Measurements from ENCODE around the gene PLEKHA1. TPM values are rescaled to one million over a fixed set of nuclear protein-coding genes. Genes with fewer than 3 reads are reported as not detected.

PLEKHA1 gene
- 18.1 TPM for polyA plus RNA-seq (2012; ENCODE audit: insufficient read depth, insufficient read length)

- peak; percentile 88 for DNase-seq (ENCODE audit: low read depth, low spot score)
- H3K4me3 ChIP-seq (ENCODE audit: low read length), result peak within 1 kb of the TSS; percentile 81
Measured at GRCh38 chr10:122374237-122374858, at the start of gene PLEKHA1. Gene PLEKHA1 (plus strand): TSS chr10:122374708. CDS start chr10:122393201, 18,493 bp downstream.

DNA sequence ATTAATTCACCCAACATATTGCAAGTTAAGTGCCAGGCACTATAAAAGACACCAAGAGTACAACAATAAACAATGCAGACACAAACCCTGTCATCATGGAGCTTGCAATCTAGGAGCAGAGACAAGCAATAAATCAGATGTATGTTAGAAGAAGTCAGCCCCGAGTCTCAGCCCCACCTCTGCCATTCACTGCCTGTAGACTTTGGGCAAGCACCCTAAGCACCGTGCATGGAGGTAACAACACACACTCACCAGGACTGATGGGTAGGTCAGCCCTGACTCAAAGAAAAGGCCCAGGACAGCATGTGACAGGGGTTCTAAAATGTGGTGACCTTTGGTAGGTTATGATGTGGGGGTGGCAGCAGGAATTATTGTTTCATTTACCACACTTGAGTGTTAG lies 49.3 kb upstream of the PLEKHA1 start:
- DNase-seq (ENCODE audit: low read depth, low spot score), result no peak
- H3K4me3 ChIP-seq (ENCODE audit: low read length), result no peak overlapping the region

DNA sequence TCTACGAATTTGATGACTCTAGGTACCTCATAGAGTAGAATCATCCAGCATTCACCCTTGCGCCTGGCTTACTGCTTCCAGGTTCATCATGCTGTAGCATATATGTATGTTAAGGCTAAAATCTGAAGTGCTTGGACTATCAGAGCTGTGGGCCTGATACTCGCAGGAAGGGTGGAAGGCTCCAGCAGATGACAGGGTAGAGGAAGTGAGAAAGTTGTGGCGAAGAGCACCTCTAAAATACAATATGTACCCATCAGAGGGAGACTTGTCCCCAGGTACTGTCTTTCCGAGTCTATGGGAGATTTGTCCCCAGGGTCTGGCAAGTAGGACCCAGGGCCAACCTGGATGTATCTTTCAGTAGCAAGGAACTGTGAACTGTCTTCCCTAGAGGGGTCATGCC lies 48.1 kb upstream of the PLEKHA1 start:
- no peak for DNase-seq (ENCODE audit: low read depth, low spot score)
- H3K4me3 ChIP-seq (ENCODE audit: low read length), result no peak overlapping the region

DNA sequence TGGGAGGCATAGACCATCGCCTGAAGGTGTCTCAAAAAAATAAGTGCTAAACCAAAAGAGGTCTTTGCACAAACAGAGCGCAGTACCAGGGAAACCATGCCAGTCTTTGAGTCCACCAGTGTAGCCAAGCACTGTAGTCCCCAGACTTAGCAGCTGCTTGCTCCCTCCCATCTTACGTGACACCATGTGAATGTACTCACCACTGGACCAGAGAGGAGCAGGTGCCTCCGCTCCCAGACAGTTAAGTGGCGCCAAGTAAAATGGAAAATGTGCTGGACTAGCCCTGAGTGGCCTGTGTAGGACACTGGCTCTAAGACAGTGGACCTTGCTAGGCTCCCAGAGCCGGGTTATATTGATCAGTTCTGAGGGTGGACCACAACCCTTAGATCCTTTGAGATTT lies 47.7 kb upstream of the PLEKHA1 start:
- DNase-seq (ENCODE audit: low read depth, low spot score), result no peak
- H3K4me3 ChIP-seq (ENCODE audit: low read length), result no peak overlapping the region

GRCh38 chr10:122327237-122328206 lies 47.0 kb upstream of the PLEKHA1 start:
- DNase-seq (ENCODE audit: low read depth, low spot score), result no peak

DNA sequence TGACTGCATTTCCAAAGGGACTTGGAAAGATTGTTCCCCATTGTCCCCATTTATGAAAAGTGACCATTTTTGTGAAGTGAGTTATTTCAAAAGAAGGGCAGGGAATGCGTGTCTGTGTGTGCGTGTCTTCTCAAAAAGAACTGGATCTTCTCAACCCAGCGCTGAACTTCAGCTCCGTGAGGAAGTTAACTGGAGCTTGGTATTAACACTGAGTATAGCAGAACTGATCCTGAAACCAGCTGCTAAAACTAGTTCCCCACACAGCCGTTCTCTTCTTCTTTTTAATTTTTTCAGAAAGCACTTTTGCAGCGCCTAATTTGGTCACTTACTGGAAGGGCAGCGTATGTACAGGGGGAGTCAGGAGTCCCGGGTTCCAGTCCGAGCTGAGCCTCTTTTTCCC lies 45.8 kb upstream of the PLEKHA1 start:
- no peak for DNase-seq (ENCODE audit: low read depth, low spot score)

More at GRCh38 chr10:122327237-122328206, 47.0 kb upstream of the PLEKHA1 start:
- H3K4me3 ChIP-seq (ENCODE audit: low read length), result no peak overlapping the region

DNA sequence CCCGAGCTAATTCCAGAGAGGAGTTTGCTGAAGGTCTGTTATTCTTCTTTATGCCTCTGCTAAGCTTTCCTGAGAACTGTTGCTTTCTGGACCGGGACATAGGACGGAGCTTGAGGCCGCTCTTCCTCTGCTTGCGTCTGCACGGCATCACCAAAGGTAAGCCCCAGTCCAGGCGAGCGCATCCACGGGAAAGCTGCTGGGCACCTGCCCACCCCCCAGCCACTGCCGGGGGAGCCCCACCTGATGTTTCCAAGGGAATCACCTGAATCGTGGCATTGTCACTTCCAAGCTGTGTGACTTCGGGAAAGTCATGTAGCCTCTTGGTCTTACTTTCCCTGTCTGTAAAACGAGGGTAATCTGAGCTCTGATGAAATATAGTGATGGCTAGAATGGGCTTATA lies 45.1 kb upstream of the PLEKHA1 start:
- no peak overlapping the region for H3K4me3 ChIP-seq (ENCODE audit: low read length)
- no peak for DNase-seq (ENCODE audit: low read depth, low spot score)

More for the DNA sequence above, 45.8 kb upstream of the PLEKHA1 start:
- H3K4me3 ChIP-seq (ENCODE audit: low read length), result no peak overlapping the region

- DNase-seq (ENCODE audit: low read depth, low spot score), result no peak
- H3K4me3 ChIP-seq (ENCODE audit: low read length), result no peak overlapping the region
Measured at GRCh38 chr10:122331100-122331499, 43.4 kb upstream of the PLEKHA1 start.

DNA sequence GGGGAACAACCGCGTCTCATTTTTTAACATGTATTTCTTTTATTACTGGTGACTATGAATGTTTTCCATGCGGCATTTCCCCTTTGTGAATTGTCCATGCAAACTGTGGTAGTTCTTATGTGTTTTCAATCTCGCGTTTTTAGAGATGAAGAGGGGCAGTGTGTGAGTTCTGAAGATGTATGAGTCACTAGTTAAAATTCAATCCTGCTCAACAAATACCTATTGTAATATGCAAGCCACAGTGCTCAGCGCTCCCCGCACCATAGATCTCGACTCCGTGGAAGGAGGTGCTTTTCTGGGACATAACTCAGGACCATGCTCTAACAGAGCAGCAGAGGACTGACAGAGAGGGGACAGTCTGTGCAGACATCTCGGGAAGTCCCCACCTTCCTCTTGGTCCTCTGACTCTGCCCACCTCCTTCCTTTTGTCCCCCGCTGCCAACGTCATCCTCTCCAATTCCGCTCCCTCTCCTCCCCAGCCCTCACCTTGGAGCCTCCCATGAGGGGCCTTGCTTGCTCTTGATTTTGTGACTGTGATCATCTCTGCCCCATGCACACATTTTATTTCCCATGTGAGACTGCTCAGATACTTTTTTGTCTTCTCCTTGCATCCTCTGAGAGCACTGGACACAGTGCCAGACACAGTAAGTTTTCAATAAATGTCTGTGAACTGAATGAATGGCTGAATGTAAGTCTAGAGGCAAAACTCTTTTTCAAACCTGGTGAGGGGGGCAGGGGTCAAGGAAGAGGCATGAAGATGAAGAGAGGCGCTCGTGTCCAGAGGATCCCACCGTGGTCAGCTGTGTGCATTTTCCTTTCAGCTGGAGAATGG lies 42.7 kb upstream of the PLEKHA1 start:
- DNase-seq (ENCODE audit: low read depth, low spot score), result no peak
- H3K4me3 ChIP-seq (ENCODE audit: low read length), result no peak overlapping the region

GRCh38 chr10:122333037-122333436 lies 41.5 kb upstream of the PLEKHA1 start:
- no peak for DNase-seq (ENCODE audit: low read depth, low spot score)
- H3K4me3 ChIP-seq (ENCODE audit: low read length), result no peak overlapping the region

DNA sequence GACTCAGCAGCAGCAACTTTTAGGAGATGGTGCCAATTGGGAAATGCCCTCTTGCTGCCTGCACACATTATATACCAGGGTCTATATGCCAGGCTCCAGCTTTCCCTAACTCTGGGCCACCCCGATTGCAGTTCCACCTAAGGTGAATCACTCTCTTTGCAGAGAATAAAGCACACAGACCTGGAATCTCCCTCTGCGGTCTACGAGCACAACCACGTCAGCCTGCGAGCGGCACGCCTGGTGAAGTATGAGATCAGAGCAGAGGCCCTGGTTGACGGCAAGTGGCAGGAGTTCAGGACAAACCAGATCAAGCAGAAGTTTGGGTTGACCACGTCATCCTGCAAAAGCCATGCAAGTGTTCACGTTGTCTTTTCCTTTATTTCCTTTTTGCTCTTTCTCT lies 38.2 kb upstream of the PLEKHA1 start:
- DNase-seq (ENCODE audit: low read depth, low spot score), result no peak
- H3K4me3 ChIP-seq (ENCODE audit: low read length), result no peak overlapping the region

DNA sequence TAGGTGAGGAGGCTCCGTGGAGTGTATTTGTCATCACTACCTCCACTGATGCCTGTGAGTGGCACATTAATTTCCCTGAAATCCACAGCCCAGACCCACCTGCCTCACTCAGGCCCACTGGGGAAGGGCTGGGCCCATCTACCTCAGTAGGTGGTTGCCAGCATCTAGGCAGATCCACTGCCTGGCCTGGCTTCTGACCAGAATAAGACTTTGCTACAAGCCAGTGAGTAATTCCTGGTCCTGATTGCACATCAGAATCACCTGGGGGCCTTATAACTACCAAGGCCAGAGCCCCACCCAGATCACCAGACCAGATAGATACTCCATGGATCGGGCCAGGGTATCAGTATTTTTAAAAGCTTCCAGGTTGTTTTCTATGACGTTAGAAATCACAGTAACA lies 37.5 kb upstream of the PLEKHA1 start:
- H3K4me3 ChIP-seq (ENCODE audit: low read length), result no peak overlapping the region
- no peak for DNase-seq (ENCODE audit: low read depth, low spot score)

GRCh38 chr10:122338609-122339441 lies 35.7 kb upstream of the PLEKHA1 start:
- no peak overlapping the region for H3K4me3 ChIP-seq (ENCODE audit: low read length)
- DNase-seq (ENCODE audit: low read depth, low spot score), result no peak

GRCh38 chr10:122341141-122341810 lies 33.2 kb upstream of the PLEKHA1 start:
- no peak for DNase-seq (ENCODE audit: low read depth, low spot score)
- no peak overlapping the region for H3K4me3 ChIP-seq (ENCODE audit: low read length)

- DNase-seq (ENCODE audit: low read depth, low spot score), result peak; percentile 54
- no peak overlapping the region for H3K4me3 ChIP-seq (ENCODE audit: low read length)
Measured at GRCh38 chr10:122342293-122343134, 32.0 kb upstream of the PLEKHA1 start.

- no peak for DNase-seq (ENCODE audit: low read depth, low spot score)
- no peak overlapping the region for H3K4me3 ChIP-seq (ENCODE audit: low read length)
Measured at GRCh38 chr10:122343135-122343800, 31.2 kb upstream of the PLEKHA1 start.

- DNase-seq (ENCODE audit: low read depth, low spot score), result no peak
- H3K4me3 ChIP-seq (ENCODE audit: low read length), result no peak overlapping the region
Measured at GRCh38 chr10:122343936-122344335, 30.6 kb upstream of the PLEKHA1 start.
